Neural cell (in vitro differentiated cells): Measurements from ENCODE around the gene REEP1.

ENCODE experiments used
- EP300 ChIP-seq: fragments of 450-650 bp; conservative IDR thresholded peaks from 2 replicates; pipeline ENCODE4 v1.6.1; 2014; ENCODE audit warnings: antibody characterized with exemption, mild to moderate bottlenecking, moderate library complexity; ENCODE audit not compliant: poor library complexity, severe bottlenecking
- EZH2 ChIP-seq: fragments of 200-600, 300-800 bp; shearing (Covaris generic), sonication (generic); IDR thresholded peaks from 2 replicates; pipeline ENCODE4 v1.6.1; 2014; ENCODE audit warnings: antibody characterized with exemption, low read length, borderline replicate concordance, mild to moderate bottlenecking; ENCODE audit not compliant: insufficient read depth, poor library complexity, severe bottlenecking
- MXI1 ChIP-seq: fragments of 450-650 bp; conservative IDR thresholded peaks from 2 replicates; pipeline ENCODE4 v1.6.1; 2014; ENCODE audit warnings: antibody characterized with exemption, mild to moderate bottlenecking; ENCODE audit not compliant: poor library complexity, severe bottlenecking
- POLR2AphosphoS5 ChIP-seq: IDR thresholded peaks from 2 replicates; pipeline ENCODE4 v1.6.1; 2012
- TAF1 ChIP-seq: IDR thresholded peaks from 2 replicates; pipeline ENCODE4 v1.6.1; 2012; ENCODE audit warnings: low read depth
- TF ChIP-seq, protein P1 (sequence below): fragments of 450-650 bp; IDR thresholded peaks from 2 replicates; pipeline ENCODE4 v1.5.1; 2014; ENCODE audit warnings: antibody characterized with exemption, mild to moderate bottlenecking, moderate library complexity; ENCODE audit not compliant: poor library complexity, severe bottlenecking
- TF ChIP-seq, protein P2 (sequence below): IDR thresholded peaks from 2 replicates; pipeline ENCODE4 v1.6.1; 2012; ENCODE audit warnings: borderline replicate concordance

DNA sequence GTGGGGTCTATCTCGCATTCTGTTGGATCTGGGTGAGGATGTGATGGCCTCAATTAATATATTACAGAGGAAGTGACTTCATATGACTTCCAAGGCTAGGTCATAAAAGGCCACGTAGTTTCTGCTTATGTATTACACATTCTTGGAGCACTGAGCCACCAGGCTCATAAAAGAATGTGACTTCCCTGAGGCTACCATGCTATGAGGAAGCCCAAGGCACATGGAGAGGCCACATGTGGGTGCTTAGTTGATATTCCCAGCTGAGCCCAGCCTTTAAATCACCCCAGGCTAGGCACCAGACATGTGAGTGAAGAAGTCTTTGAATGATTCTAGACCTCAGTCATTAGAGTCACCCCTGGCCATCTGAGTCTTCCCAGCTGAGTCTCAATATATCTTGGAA, 13.3 kb upstream of the REEP1 start:
- TF ChIP-seq, protein P1, sequence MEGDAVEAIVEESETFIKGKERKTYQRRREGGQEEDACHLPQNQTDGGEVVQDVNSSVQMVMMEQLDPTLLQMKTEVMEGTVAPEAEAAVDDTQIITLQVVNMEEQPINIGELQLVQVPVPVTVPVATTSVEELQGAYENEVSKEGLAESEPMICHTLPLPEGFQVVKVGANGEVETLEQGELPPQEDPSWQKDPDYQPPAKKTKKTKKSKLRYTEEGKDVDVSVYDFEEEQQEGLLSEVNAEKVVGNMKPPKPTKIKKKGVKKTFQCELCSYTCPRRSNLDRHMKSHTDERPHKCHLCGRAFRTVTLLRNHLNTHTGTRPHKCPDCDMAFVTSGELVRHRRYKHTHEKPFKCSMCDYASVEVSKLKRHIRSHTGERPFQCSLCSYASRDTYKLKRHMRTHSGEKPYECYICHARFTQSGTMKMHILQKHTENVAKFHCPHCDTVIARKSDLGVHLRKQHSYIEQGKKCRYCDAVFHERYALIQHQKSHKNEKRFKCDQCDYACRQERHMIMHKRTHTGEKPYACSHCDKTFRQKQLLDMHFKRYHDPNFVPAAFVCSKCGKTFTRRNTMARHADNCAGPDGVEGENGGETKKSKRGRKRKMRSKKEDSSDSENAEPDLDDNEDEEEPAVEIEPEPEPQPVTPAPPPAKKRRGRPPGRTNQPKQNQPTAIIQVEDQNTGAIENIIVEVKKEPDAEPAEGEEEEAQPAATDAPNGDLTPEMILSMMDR, result no peak
- TF ChIP-seq, protein P2, sequence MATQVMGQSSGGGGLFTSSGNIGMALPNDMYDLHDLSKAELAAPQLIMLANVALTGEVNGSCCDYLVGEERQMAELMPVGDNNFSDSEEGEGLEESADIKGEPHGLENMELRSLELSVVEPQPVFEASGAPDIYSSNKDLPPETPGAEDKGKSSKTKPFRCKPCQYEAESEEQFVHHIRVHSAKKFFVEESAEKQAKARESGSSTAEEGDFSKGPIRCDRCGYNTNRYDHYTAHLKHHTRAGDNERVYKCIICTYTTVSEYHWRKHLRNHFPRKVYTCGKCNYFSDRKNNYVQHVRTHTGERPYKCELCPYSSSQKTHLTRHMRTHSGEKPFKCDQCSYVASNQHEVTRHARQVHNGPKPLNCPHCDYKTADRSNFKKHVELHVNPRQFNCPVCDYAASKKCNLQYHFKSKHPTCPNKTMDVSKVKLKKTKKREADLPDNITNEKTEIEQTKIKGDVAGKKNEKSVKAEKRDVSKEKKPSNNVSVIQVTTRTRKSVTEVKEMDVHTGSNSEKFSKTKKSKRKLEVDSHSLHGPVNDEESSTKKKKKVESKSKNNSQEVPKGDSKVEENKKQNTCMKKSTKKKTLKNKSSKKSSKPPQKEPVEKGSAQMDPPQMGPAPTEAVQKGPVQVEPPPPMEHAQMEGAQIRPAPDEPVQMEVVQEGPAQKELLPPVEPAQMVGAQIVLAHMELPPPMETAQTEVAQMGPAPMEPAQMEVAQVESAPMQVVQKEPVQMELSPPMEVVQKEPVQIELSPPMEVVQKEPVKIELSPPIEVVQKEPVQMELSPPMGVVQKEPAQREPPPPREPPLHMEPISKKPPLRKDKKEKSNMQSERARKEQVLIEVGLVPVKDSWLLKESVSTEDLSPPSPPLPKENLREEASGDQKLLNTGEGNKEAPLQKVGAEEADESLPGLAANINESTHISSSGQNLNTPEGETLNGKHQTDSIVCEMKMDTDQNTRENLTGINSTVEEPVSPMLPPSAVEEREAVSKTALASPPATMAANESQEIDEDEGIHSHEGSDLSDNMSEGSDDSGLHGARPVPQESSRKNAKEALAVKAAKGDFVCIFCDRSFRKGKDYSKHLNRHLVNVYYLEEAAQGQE, result no peak
- TF ChIP-seq TAF1, result no peak
- no peak for TF ChIP-seq EP300
- TF ChIP-seq MXI1, result no peak
- TF ChIP-seq POLR2AphosphoS5, result no peak
- no peak for TF ChIP-seq EZH2
